LNCaP clone FGC (cell line): ENCODE results near the gene OGFOD3.
"Not testable (repeated sequence)": the region's sequence is repeated elsewhere in the genome, so short reads cannot be mapped to it uniquely, and the experiment has no call there.

Experiments
- DNase-seq: peaks from one replicate; pipeline ENCODE4 v3.0.0-alpha.2; 2011; ENCODE audit warnings: low read depth
- H3K4me3 ChIP-seq: 2 replicates; pipeline ENCODE4 v1.5.1; 2011; ENCODE audit warnings: mild to moderate bottlenecking, low read depth, low read length, control low read depth
- CTCF ChIP-seq: IDR thresholded peaks from 2 replicates; pipeline ENCODE4 v1.5.1; 2012; ENCODE audit warnings: mild to moderate bottlenecking; ENCODE audit not compliant: control insufficient read depth, insufficient read depth; ENCODE audit errors: extremely low read depth

OGFOD3 gene

GRCh38 chr17:82415786-82416185, 2.6 kb downstream of the OGFOD3 start:
- TF ChIP-seq CTCF = no peak
- no peak overlapping the region for H3K4me3 ChIP-seq
- no peak for DNase-seq

GRCh38 chr17:82415336-82415735, 3.0 kb downstream of the OGFOD3 start:
- no peak for TF ChIP-seq CTCF
- no peak overlapping the region for H3K4me3 ChIP-seq
- DNase-seq = no peak

- TF ChIP-seq CTCF = peak; percentile 34
- DNase-seq = peak; percentile 18
- H3K4me3 ChIP-seq = no peak overlapping the region
These were observed 3.7 kb downstream of the OGFOD3 start for GRCh38 chr17:82414548-82415281.

- H3K4me3 ChIP-seq = no peak overlapping the region
- no peak for DNase-seq
- TF ChIP-seq CTCF = no peak
These were observed 5.6 kb downstream of the OGFOD3 start for GRCh38 chr17:82412535-82413520.

GRCh38 chr17:82412081-82412480, 6.3 kb downstream of the OGFOD3 start:
- H3K4me3 ChIP-seq, DNase-seq: not testable (repeated sequence)

- no peak overlapping the region for H3K4me3 ChIP-seq
- DNase-seq = no peak
- TF ChIP-seq CTCF = no peak
These were observed 6.9 kb downstream of the OGFOD3 start for GRCh38 chr17:82411396-82412053.
